Astrocyte of the cerebellum (primary cell): ENCODE measurements around the gene UTP25.

Experiments
- DNase-seq: peaks from one replicate; pipeline ENCODE4 v3.0.0-alpha.2; 2011; ENCODE audit warnings: low read depth
- H3K4me3 ChIP-seq: 2 replicates; pipeline ENCODE4 v1.5.1; 2011; ENCODE audit warnings: mild to moderate bottlenecking, low read depth, low read length, moderate library complexity
- CTCF ChIP-seq: IDR thresholded peaks from 2 replicates; pipeline ENCODE4 v1.5.1; 2012; ENCODE audit warnings: low read length, low read depth, moderate library complexity, mild to moderate bottlenecking; ENCODE audit errors: missing control alignments
- in situ Hi-C: cut with HindIII; loops from 2 replicates; pipeline ENCODE4 v1.10.0; 2017; ENCODE audit warnings: low sequenced_read_pairs

The UTP25 gene

GRCh38 chr1:209800984-209801834, 26.6 kb upstream of the UTP25 start:
- H3K4me3 ChIP-seq, result no peak overlapping the region
- in situ Hi-C loops, result no loop called here
- no peak for TF ChIP-seq CTCF
- no peak for DNase-seq

DNA sequence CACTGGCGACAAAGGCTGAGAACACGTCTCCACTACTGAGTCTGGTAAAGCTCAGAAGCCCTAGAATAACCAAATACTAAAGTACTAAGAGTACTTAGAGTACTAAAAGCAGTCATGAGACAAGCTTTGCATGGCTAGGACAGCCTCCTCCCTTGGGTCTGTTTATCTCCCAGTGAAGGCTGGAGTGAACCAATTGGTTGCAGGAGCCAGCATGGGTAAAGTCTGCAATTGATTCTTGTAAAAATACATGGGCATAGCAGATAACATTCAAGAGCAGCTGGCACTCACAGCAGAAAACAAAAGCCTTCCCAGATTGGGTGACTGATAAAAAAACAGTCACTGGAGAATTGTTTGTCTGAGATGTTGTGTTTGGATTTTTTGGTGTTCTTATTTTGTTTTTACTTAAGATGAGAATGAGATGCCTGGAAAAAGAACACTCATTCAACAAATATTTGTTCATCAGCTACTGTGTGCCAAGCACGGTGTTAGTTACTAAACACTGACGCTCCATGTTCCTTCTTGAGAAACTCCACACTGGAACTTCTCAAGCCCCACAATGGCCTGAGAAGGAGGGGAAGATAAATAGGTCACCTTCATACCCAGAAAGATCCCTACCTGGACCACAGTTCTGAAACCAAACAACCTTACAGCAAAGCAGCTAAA, 25.5 kb upstream of the UTP25 start:
- in situ Hi-C loops, result no loop called here
- DNase-seq, result no peak
- H3K4me3 ChIP-seq, result no peak overlapping the region
- no peak for TF ChIP-seq CTCF

DNA sequence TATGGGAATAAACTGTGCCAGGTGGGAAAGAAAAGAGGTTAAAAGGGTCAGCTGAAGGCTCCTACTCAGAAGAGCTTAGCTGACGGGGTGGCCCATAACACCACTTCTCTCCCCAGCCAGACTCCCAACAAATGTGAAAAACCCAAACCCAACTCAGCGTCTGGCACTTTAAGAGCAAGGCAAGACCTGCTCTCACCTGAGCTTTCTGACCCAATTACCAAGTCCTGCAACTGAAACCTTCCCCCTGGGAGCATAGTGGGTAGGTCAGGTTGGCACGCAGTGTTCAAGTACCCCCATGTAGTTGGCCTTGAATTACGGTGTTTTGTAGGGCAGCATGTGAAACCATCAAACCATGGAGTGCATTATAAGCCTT, 25.0 kb upstream of the UTP25 start:
- no peak for TF ChIP-seq CTCF
- no peak for DNase-seq
- no peak overlapping the region for H3K4me3 ChIP-seq
- in situ Hi-C loops, result no loop called here

GRCh38 chr1:209803568-209803967, 24.2 kb upstream of the UTP25 start:
- in situ Hi-C loops, result no loop called here
- no peak for TF ChIP-seq CTCF
- no peak for DNase-seq
- H3K4me3 ChIP-seq, result no peak overlapping the region

GRCh38 chr1:209805341-209805781, 22.4 kb upstream of the UTP25 start:
- DNase-seq, result no peak
- H3K4me3 ChIP-seq, result peak overlapping the region; percentile 36
- no peak for TF ChIP-seq CTCF
- in situ Hi-C loops, result no loop called here

DNA sequence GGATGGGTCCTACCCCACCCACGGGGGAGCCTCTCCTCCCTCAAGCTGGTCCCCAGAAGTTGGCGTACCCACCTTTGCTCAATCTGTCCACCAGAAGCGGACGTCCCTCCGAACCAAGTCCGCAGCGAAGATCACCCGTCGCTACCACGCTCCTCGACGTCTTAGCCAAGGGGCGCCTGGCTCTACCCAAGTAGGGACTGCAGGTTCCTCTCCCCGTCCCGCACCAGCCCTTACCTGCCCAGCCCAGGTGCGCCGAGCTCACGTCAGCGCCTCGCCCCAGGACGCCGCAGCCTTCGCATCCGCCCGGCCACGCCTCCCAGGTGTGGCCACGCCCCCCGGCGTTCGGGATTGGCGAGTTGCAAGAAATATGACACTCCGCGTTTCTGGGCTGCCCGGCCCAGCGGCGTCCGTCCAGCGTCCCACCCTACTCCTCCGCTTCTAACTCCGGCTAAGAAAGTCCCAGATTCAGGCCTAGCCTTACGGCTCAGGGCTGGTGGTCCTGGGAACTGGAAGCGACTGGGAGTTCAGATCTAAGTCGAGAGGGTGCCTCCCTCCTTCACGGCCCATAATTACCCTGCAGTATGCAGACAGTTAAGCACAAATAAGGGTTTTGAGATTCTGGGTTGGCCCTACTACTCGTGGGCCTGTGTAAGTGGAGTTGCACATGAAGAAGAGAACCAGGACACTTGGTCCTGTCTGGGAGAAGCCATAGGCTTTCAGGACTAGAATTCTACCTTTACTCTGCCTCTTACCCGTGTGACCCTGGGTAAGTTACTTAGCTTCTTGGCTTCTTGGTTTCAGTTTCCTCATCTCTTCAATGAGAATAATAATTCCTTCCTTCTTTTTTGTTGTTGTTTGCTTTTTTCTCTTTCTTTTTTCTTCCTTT, 21.7 kb upstream of the UTP25 start, which contains the start of gene IRF6:
Gene IRF6 (minus strand): TSS at position 268 of the 886 bp plus-strand sequence. CDS start 4,729 bp downstream, outside the sequence.
- peak; percentile 23 for DNase-seq
- peak within 1 kb of the TSS; percentile 36 for H3K4me3 ChIP-seq
- no peak for TF ChIP-seq CTCF
- in situ Hi-C loops, result no loop called here
